Liver (tissue), 9 donors: ENCODE results near the gene LRGUK. TPM values are rescaled to one million over a fixed set of nuclear protein-coding genes. Genes with fewer than 3 reads are reported as not detected.

Experiments used
- DNase-seq: peaks from one replicate; pipeline ENCODE4 v3.0.0-alpha.2; 2017; ENCODE audit warnings: low spot score
- H3K27ac ChIP-seq, 2 donors: one replicate each; pipeline ENCODE4 v1.7.0; 2013; ENCODE audit warnings: inconsistent platforms in 2 of 2, low read length in 2 of 2, control low read depth in 1 of 2, low read depth in 1 of 2, mild to moderate bottlenecking in 1 of 2
- H3K27me3 ChIP-seq, 4 donors: one replicate each; pipeline versions ENCODE4 v1.6.1 to v1.7.0; 2013; ENCODE audit warnings: low read length in 3 of 4, inconsistent platforms in 1 of 4, mild to moderate bottlenecking in 1 of 4, moderate library complexity in 1 of 4; ENCODE audit not compliant: control insufficient read depth in 4 of 4, insufficient read depth in 4 of 4
- H3K36me3 ChIP-seq, 4 donors: one replicate each; pipeline versions ENCODE4 v1.6.1 to v1.7.0; 2013; ENCODE audit warnings: low read length in 3 of 4, mild to moderate bottlenecking in 3 of 4, low read depth in 1 of 4, moderate library complexity in 1 of 4; ENCODE audit not compliant: control insufficient read depth in 4 of 4, insufficient read depth in 3 of 4
- H3K4me1 ChIP-seq, 4 donors: one replicate each; pipeline versions ENCODE4 v1.6.1 to v1.7.0; 2013; ENCODE audit warnings: low read length in 3 of 4, mild to moderate bottlenecking in 3 of 4, moderate library complexity in 1 of 4; ENCODE audit not compliant: control insufficient read depth in 4 of 4, insufficient read depth in 4 of 4
- H3K4me3 ChIP-seq, 3 donors: one replicate each; pipeline versions ENCODE4 v1.6.1 to v1.7.0; 2013; ENCODE audit warnings: low read length in 3 of 3, control low read depth in 1 of 3, low read depth in 1 of 3, mild to moderate bottlenecking in 1 of 3
- H3K9ac ChIP-seq, 2 donors: one replicate each; pipeline ENCODE4 v1.7.0; 2013; ENCODE audit warnings: low read length in 2 of 2, mild to moderate bottlenecking in 2 of 2, moderate library complexity in 2 of 2, control low read depth in 1 of 2, low read depth in 1 of 2
- H3K9me3 ChIP-seq, 4 donors: one replicate each; pipeline versions ENCODE4 v1.6.1 to v1.7.0; 2013; ENCODE audit warnings: low read length in 3 of 4; ENCODE audit not compliant: control insufficient read depth in 4 of 4
- ATF3 ChIP-seq: IDR thresholded peaks from 2 replicates; pipeline ENCODE4 v1.6.1; 2016; ENCODE audit warnings: antibody characterized with exemption
- CTCF ChIP-seq: fragments of 150-350 bp; IDR thresholded peaks from 2 replicates; pipeline ENCODE4 v1.5.1; 2017; ENCODE audit warnings: improper control_type of control experiment, low read depth, low read length; ENCODE audit not compliant: missing input control
- EGR1 ChIP-seq, 2 donors: IDR thresholded peaks; 2 replicates each; pipeline ENCODE4 v1.6.1; 2016 to 2018; ENCODE audit warnings: antibody characterized with exemption in 2 of 2, low read depth in 2 of 2
- FOXA1 ChIP-seq: IDR thresholded peaks from 2 replicates; pipeline ENCODE4 v1.6.1; 2016; ENCODE audit warnings: antibody characterized with exemption
- FOXA2 ChIP-seq: IDR thresholded peaks from 2 replicates; pipeline ENCODE4 v1.6.1; 2016; ENCODE audit warnings: antibody characterized with exemption
- GABPA ChIP-seq, 2 donors: IDR thresholded peaks in 1 of 2; conservative IDR thresholded peaks in 1 of 2; 2 replicates each; pipeline ENCODE4 v1.6.1; 2016; ENCODE audit warnings: antibody characterized with exemption in 2 of 2, mild to moderate bottlenecking in 1 of 2, moderate library complexity in 1 of 2
- HNF4A ChIP-seq, 2 donors: conservative IDR thresholded peaks; 2 replicates each; pipeline ENCODE4 v1.6.1; 2016; ENCODE audit warnings: antibody characterized with exemption in 2 of 2, mild to moderate bottlenecking in 2 of 2
- HNF4G ChIP-seq: IDR thresholded peaks from 2 replicates; pipeline ENCODE4 v1.6.1; 2016; ENCODE audit warnings: antibody characterized with exemption
- JUND ChIP-seq, 2 donors: IDR thresholded peaks; 2 replicates each; pipeline ENCODE4 v1.6.1; 2016; ENCODE audit warnings: antibody characterized with exemption in 2 of 2
- MAX ChIP-seq: IDR thresholded peaks from 2 replicates; pipeline ENCODE4 v1.6.1; 2016; ENCODE audit warnings: antibody characterized with exemption
- NR2F2 ChIP-seq: IDR thresholded peaks from 2 replicates; pipeline ENCODE4 v1.6.1; 2016; ENCODE audit warnings: antibody characterized with exemption
- RAD21 ChIP-seq, 2 donors: IDR thresholded peaks; 2 replicates each; pipeline ENCODE4 v1.6.1; 2016; ENCODE audit warnings: antibody characterized with exemption in 2 of 2, mild to moderate bottlenecking in 2 of 2
- REST ChIP-seq: IDR thresholded peaks from 2 replicates; pipeline ENCODE4 v1.6.1; 2016; ENCODE audit warnings: antibody characterized with exemption, mild to moderate bottlenecking
- RXRA ChIP-seq, 2 donors: IDR thresholded peaks; 2 replicates each; pipeline ENCODE4 v1.6.1; 2017 to 2018; ENCODE audit warnings: antibody characterized with exemption in 2 of 2, mild to moderate bottlenecking in 1 of 2
- SP1 ChIP-seq: IDR thresholded peaks from 2 replicates; pipeline ENCODE4 v1.6.1; 2018; ENCODE audit warnings: antibody characterized with exemption, mild to moderate bottlenecking
- TAF1 ChIP-seq: conservative IDR thresholded peaks from 2 replicates; pipeline ENCODE4 v1.6.1; 2016; ENCODE audit warnings: antibody characterized with exemption, mild to moderate bottlenecking
- YY1 ChIP-seq: IDR thresholded peaks from 2 replicates; pipeline ENCODE4 v1.6.1; 2016; ENCODE audit warnings: antibody characterized with exemption, mild to moderate bottlenecking
- ZBTB33 ChIP-seq: IDR thresholded peaks from 2 replicates; pipeline ENCODE4 v1.6.1; 2016; ENCODE audit warnings: antibody characterized with exemption
- WGBS: extraction: QIAGEN DNeasy Blood & Tissue Kit; methylation state at CpG from one replicate; pipeline ENCODE4 v1.1.7; 2013; 5-methylcytosine and 5-hydroxymethylcytosine counted together
- polyA plus RNA-seq, 2 donors: library from polyadenylated mRNA; stranded (reverse) in 1 of 2; unstranded in 1 of 2; fragments of 200-250 nt in 1 of 2; fragments of >200 nt in 1 of 2; fragmentation: Nextera tagmentation in 1 of 2; extraction: Ambion mirVana in 1 of 2; gene quantifications; one replicate each; pipeline versions ENCODE4 v1.2.1 to v1.2.3, GENCODE V29; 2013 to 2015
- total RNA-seq, 2 donors: library from RNA; depleted of rRNA; stranded (reverse); fragments of >200 nt; gene quantifications; one replicate each; pipeline ENCODE4 v1.2.3, GENCODE V29; 2014
- donor health status: healthy.
- donor health status: healthy.
- donor health status: healthy.
- donor health status: healthy.
- donor health status: healthy.

The LRGUK gene
- total and polyA plus RNA-seq, 4 donors, result 0.03 to 0.50 (median 0.12) TPM

- no peak overlapping the region for H3K27ac ChIP-seq
- H3K9ac ChIP-seq, result no peak overlapping the region
- no peaks in the 10 kb centered on the region for H3K9me3 ChIP-seq
- TF ChIP-seq YY1 (no peak), TAF1 (no peak), GABPA (IDR thresholded peaks at IDR 0.05 in 1 of 2, conservative IDR thresholded peaks at IDR 0.05 in 1 of 2) (no peak), RXRA (IDR thresholded peaks at IDR 0.05) (no peak), MAX (no peak), EGR1 (IDR thresholded peaks at IDR 0.05; ENCODE audit: low read depth in 2 of 2) (no peak), JUND (IDR thresholded peaks at IDR 0.05) (no peak), SP1 (no peak), ATF3 (no peak), CTCF (no peak), FOXA1 (no peak), HNF4G (no peak)
- H3K36me3 ChIP-seq, result no peaks in the 10 kb centered on the region
- no peak overlapping the region for H3K4me3 ChIP-seq
- H3K4me1 ChIP-seq, result no peaks in the 10 kb centered on the region
- no peaks in the 10 kb centered on the region for H3K27me3 ChIP-seq
- WGBS, result 88% methylated on average over 6 of the region's 6 CpGs
- DNase-seq, result no peak
Observed at GRCh38 chr7:134179036-134180011, 52.2 kb downstream of the LRGUK start.

- no peak overlapping the region for H3K4me3 ChIP-seq
- 96% methylated on average over 1 of the region's 1 CpG for WGBS
- H3K9ac ChIP-seq, result no peak overlapping the region
- TF ChIP-seq EGR1 (IDR thresholded peaks at IDR 0.05; ENCODE audit: low read depth in 2 of 2), result no peak
- no peak for TF ChIP-seq CTCF
- TF ChIP-seq YY1, result no peak
- no peak for TF ChIP-seq JUND (IDR thresholded peaks at IDR 0.05)
- TF ChIP-seq HNF4A (conservative IDR thresholded peaks at IDR 0.05), result no peak
- TF ChIP-seq MAX, result no peak
- TF ChIP-seq FOXA2, result no peak
- TF ChIP-seq NR2F2, result no peak
- TF ChIP-seq RXRA (IDR thresholded peaks at IDR 0.05), result no peak
- no peak for TF ChIP-seq SP1
- no peak for TF ChIP-seq TAF1
- no peak for TF ChIP-seq HNF4G
- no peak for TF ChIP-seq RAD21 (IDR thresholded peaks at IDR 0.05)
- TF ChIP-seq REST, result no peak
- no peak for TF ChIP-seq ZBTB33
- no peak for TF ChIP-seq GABPA (IDR thresholded peaks at IDR 0.05 in 1 of 2, conservative IDR thresholded peaks at IDR 0.05 in 1 of 2)
- H3K27ac ChIP-seq, result no peak overlapping the region
- H3K4me1 ChIP-seq, result no peaks in the 10 kb centered on the region
- no peak for DNase-seq
- H3K9me3 ChIP-seq, result no peaks in the 10 kb centered on the region
- no peaks in the 10 kb centered on the region for H3K36me3 ChIP-seq
- no peaks in the 10 kb centered on the region for H3K27me3 ChIP-seq
Observed at GRCh38 chr7:134180376-134180775, 53.2 kb downstream of the LRGUK start.
